ENCODE measurements around the gene RBM41.
"Not testable (repeated sequence)": the region's sequence is repeated elsewhere in the genome, so short reads cannot be mapped to it uniquely, and the experiment has no call there.

The RBM41 gene

GRCh38 chrX:107107459-107107858, 11.2 kb downstream of the RBM41 start:
- H3K4me3 ChIP-seq (ENCODE audit: insufficient read length, low read depth) = no peak overlapping the region
- peaks cover 27% of the 10 kb centered on the region for H3K36me3 ChIP-seq (ENCODE audit: insufficient read depth, insufficient read length, low read length)
- H3K9me3 ChIP-seq (ENCODE audit: insufficient read depth, low read length) = no peaks in the 10 kb centered on the region
- no peaks in the 10 kb centered on the region for H3K4me1 ChIP-seq (ENCODE audit: insufficient read depth, insufficient read length)
- DNase-seq (ENCODE audit: low read depth, low spot score) = no peak
- TF ChIP-seq YY1 (IDR thresholded peaks at IDR 0.05; ENCODE audit: insufficient read depth, insufficient read length) (no peak), SUZ12 (IDR thresholded peaks at IDR 0.05; ENCODE audit: extremely low read depth, insufficient read depth, insufficient read length) (no peak), ZNF274 (IDR thresholded peaks at IDR 0.05; ENCODE audit: low read depth, low read length) (no peak)
- no peaks in the 10 kb centered on the region for H3K27me3 ChIP-seq (ENCODE audit: insufficient read depth, insufficient read length)
- H3K9ac ChIP-seq (ENCODE audit: insufficient read length, low read depth) = no peak overlapping the region

- TF ChIP-seq SUZ12 (IDR thresholded peaks at IDR 0.05; ENCODE audit: extremely low read depth, insufficient read depth, insufficient read length) (no peak), YY1 (IDR thresholded peaks at IDR 0.05; ENCODE audit: insufficient read depth, insufficient read length) (no peak), ZNF274 (IDR thresholded peaks at IDR 0.05; ENCODE audit: low read depth, low read length) (no peak)
- DNase-seq (ENCODE audit: low read depth, low spot score) = no peak
- H3K9me3 ChIP-seq (ENCODE audit: insufficient read depth, low read length) = no peaks in the 10 kb centered on the region
- H3K9ac ChIP-seq (ENCODE audit: insufficient read length, low read depth) = no peak overlapping the region
- no peaks in the 10 kb centered on the region for H3K27me3 ChIP-seq (ENCODE audit: insufficient read depth, insufficient read length)
- H3K36me3 ChIP-seq (ENCODE audit: insufficient read depth, insufficient read length, low read length) = peaks cover 35% of the 10 kb centered on the region
- H3K4me1 ChIP-seq (ENCODE audit: insufficient read depth, insufficient read length) = no peaks in the 10 kb centered on the region
- no peak overlapping the region for H3K4me3 ChIP-seq (ENCODE audit: insufficient read length, low read depth)
Measured at GRCh38 chrX:107102980-107103379, 15.6 kb downstream of the RBM41 start.

- no peak for DNase-seq (ENCODE audit: low read depth, low spot score)
- H3K4me3 ChIP-seq (ENCODE audit: insufficient read length, low read depth) = no peak overlapping the region
- no peaks in the 10 kb centered on the region for H3K27me3 ChIP-seq (ENCODE audit: insufficient read depth, insufficient read length)
- TF ChIP-seq YY1 (IDR thresholded peaks at IDR 0.05; ENCODE audit: insufficient read depth, insufficient read length) = no peak
- no peak for TF ChIP-seq ZNF274 (IDR thresholded peaks at IDR 0.05; ENCODE audit: low read depth, low read length)
- no peak for TF ChIP-seq SUZ12 (IDR thresholded peaks at IDR 0.05; ENCODE audit: extremely low read depth, insufficient read depth, insufficient read length)
- no peaks in the 10 kb centered on the region for H3K9me3 ChIP-seq (ENCODE audit: insufficient read depth, low read length)
- no peaks in the 10 kb centered on the region for H3K4me1 ChIP-seq (ENCODE audit: insufficient read depth, insufficient read length)
- H3K36me3 ChIP-seq (ENCODE audit: insufficient read depth, insufficient read length, low read length) = peaks cover 5% of the 10 kb centered on the region
- no peak overlapping the region for H3K9ac ChIP-seq (ENCODE audit: insufficient read length, low read depth)
Measured at GRCh38 chrX:107076158-107076557, 42.5 kb downstream of the RBM41 start.

- H3K27me3 ChIP-seq (ENCODE audit: insufficient read depth, insufficient read length); H3K9ac ChIP-seq (ENCODE audit: insufficient read length, low read depth); H3K4me1 ChIP-seq (ENCODE audit: insufficient read depth, insufficient read length); H3K36me3 ChIP-seq (ENCODE audit: insufficient read depth, insufficient read length, low read length); H3K4me3 ChIP-seq (ENCODE audit: insufficient read length, low read depth); H3K9me3 ChIP-seq (ENCODE audit: insufficient read depth, low read length); DNase-seq (ENCODE audit: low read depth, low spot score): not testable (repeated sequence)
Measured at GRCh38 chrX:107057731-107058130, 60.9 kb downstream of the RBM41 start.

GRCh38 chrX:107054978-107055377, 63.6 kb downstream of the RBM41 start:
- Histone ChIP-seq H3K36me3 (ENCODE audit: insufficient read depth, insufficient read length, low read length) (no peaks in the 10 kb centered on the region), H3K4me3 (ENCODE audit: insufficient read length, low read depth) (no peak overlapping the region), H3K27me3 (ENCODE audit: insufficient read depth, insufficient read length) (no peaks in the 10 kb centered on the region), H3K9ac (ENCODE audit: insufficient read length, low read depth) (no peak overlapping the region), H3K4me1 (ENCODE audit: insufficient read depth, insufficient read length) (no peaks in the 10 kb centered on the region), H3K9me3 (ENCODE audit: insufficient read depth, low read length) (no peaks in the 10 kb centered on the region)
- TF ChIP-seq YY1 (IDR thresholded peaks at IDR 0.05; ENCODE audit: insufficient read depth, insufficient read length) (no peak), ZNF274 (IDR thresholded peaks at IDR 0.05; ENCODE audit: low read depth, low read length) (no peak)
- no peak for DNase-seq (ENCODE audit: low read depth, low spot score)

GRCh38 chrX:107050195-107050709, 68.4 kb downstream of the RBM41 start:
- Histone ChIP-seq H3K27me3 (ENCODE audit: insufficient read depth, insufficient read length) (no peaks in the 10 kb centered on the region), H3K4me3 (ENCODE audit: insufficient read length, low read depth) (no peak overlapping the region), H3K4me1 (ENCODE audit: insufficient read depth, insufficient read length) (no peaks in the 10 kb centered on the region), H3K36me3 (ENCODE audit: insufficient read depth, insufficient read length, low read length) (no peaks in the 10 kb centered on the region), H3K9me3 (ENCODE audit: insufficient read depth, low read length) (peaks cover 6% of the 10 kb centered on the region; the same call in 1 of the 2 replicates), H3K9ac (ENCODE audit: insufficient read length, low read depth) (no peak overlapping the region)
- TF ChIP-seq ZNF274 (IDR thresholded peaks at IDR 0.05; ENCODE audit: low read depth, low read length) = no peak
- no peak for DNase-seq (ENCODE audit: low read depth, low spot score)

- H3K27me3 ChIP-seq (ENCODE audit: insufficient read depth, insufficient read length) = no peaks in the 10 kb centered on the region
- H3K4me1 ChIP-seq (ENCODE audit: insufficient read depth, insufficient read length) = no peaks in the 10 kb centered on the region
- no peak overlapping the region for H3K4me3 ChIP-seq (ENCODE audit: insufficient read length, low read depth)
- H3K9me3 ChIP-seq (ENCODE audit: insufficient read depth, low read length) = peaks cover 6% of the 10 kb centered on the region; the same call in 1 of the 2 replicates
- no peak overlapping the region for H3K9ac ChIP-seq (ENCODE audit: insufficient read length, low read depth)
- TF ChIP-seq YY1 (IDR thresholded peaks at IDR 0.05; ENCODE audit: insufficient read depth, insufficient read length) (no peak), ZNF274 (IDR thresholded peaks at IDR 0.05; ENCODE audit: low read depth, low read length) (no peak), SUZ12 (IDR thresholded peaks at IDR 0.05; ENCODE audit: extremely low read depth, insufficient read depth, insufficient read length) (no peak)
- DNase-seq (ENCODE audit: low read depth, low spot score) = no peak
- H3K36me3 ChIP-seq (ENCODE audit: insufficient read depth, insufficient read length, low read length) = no peaks in the 10 kb centered on the region
Measured at GRCh38 chrX:107047622-107048021, 71.0 kb downstream of the RBM41 start.

- Histone ChIP-seq H3K4me3 (ENCODE audit: insufficient read length, low read depth) (no peak overlapping the region), H3K9me3 (ENCODE audit: insufficient read depth, low read length) (no peaks in the 10 kb centered on the region), H3K36me3 (ENCODE audit: insufficient read depth, insufficient read length, low read length) (no peaks in the 10 kb centered on the region), H3K27me3 (ENCODE audit: insufficient read depth, insufficient read length) (no peaks in the 10 kb centered on the region), H3K4me1 (ENCODE audit: insufficient read depth, insufficient read length) (no peaks in the 10 kb centered on the region), H3K9ac (ENCODE audit: insufficient read length, low read depth) (no peak overlapping the region)
- no peak for DNase-seq (ENCODE audit: low read depth, low spot score)
- no peak for TF ChIP-seq YY1 (IDR thresholded peaks at IDR 0.05; ENCODE audit: insufficient read depth, insufficient read length)
- TF ChIP-seq ZNF274 (IDR thresholded peaks at IDR 0.05; ENCODE audit: low read depth, low read length) = no peak
- no peak for TF ChIP-seq SUZ12 (IDR thresholded peaks at IDR 0.05; ENCODE audit: extremely low read depth, insufficient read depth, insufficient read length)
Measured at GRCh38 chrX:107029752-107030151, 88.9 kb downstream of the RBM41 start.

Measured in NT2/D1 (cell line).